Measurements from ENCODE around the gene CDHR2.
"Not testable (repeated sequence)": the region's sequence is repeated elsewhere in the genome, so short reads cannot be mapped to it uniquely, and the experiment has no call there.

CDHR2 gene

DNA sequence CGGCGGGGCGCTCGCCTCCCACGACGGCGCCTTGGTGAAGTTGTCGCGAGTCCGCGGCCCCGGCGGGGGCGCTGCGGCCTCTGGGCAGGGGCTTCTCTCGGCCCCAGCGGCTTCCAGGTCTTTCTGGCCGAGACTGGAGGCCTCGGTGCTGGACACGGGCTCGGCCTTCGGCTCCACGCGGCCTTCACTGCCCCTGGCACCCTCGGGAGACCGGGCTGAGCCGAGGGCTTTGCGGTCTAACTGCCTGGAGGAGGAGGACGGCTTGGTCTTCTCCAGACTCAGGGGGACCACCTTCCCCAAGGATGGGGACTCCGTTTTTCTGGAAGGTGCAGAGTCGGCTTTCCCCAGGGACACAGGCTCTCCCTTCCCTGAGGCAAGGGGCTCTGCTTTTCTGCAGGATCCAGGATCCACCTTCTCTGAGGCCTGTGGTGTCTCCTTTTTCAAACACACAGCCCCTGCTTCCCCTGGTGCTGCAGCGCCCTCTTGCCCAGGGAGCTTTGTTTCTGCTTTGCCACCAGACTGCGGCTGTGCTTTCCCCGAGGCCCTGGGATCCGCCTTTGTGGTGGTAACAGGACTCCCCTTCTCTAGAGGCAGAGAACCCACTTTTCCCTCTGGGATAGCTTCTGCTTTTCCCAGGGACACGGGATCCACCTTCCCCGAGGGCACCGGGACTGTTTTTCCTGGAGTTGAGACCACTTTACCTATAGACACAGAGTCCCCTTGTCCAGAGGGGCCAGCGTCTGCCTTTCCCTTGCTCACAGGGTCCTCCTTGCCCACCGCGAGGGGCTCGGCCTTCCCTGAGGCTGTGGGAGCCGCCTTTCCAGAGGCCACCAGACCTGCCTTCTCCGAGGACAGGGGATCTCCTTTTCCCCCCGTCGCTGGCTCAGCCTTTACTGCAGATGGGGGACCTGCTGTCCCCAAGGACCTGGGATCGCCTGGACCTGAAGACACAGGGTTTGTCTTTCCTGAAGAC, 48.6 kb downstream of the CDHR2 start:
- DNase-seq, result no peak

DNA sequence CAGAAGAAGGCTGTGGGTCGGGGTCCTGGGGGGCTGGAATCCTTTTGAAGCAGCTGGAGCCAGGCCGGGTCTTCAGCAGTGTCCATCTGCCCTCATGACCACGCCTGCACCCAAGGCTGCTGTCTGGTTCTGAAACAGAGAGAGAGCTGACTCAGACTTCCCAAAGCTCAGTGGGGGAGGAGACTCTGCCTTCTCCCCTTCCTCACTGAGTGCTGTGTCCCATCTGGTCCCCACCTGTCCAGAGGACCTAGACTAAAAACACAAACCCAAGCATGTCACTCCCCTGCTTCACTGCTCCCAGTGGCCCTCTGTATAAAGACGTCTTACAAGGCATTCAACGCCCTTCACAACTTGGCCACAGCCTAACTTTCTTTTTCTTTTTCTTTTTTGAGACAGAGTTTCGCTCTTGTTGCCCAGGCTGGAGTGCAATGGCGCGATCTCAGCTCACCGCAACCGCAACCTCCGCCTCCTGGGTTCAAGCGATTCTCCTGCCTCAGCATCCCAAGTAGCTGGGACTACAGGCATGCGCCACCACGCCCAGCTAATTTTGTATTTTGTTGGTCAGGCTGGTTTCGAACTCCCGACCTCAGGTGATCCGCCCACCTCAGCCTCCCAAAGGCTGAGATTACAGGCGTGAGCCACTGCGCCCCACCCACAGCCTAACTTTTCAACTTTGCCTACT, 50.7 kb downstream of the CDHR2 start:
- DNase-seq, result not testable (repeated sequence)

DNA sequence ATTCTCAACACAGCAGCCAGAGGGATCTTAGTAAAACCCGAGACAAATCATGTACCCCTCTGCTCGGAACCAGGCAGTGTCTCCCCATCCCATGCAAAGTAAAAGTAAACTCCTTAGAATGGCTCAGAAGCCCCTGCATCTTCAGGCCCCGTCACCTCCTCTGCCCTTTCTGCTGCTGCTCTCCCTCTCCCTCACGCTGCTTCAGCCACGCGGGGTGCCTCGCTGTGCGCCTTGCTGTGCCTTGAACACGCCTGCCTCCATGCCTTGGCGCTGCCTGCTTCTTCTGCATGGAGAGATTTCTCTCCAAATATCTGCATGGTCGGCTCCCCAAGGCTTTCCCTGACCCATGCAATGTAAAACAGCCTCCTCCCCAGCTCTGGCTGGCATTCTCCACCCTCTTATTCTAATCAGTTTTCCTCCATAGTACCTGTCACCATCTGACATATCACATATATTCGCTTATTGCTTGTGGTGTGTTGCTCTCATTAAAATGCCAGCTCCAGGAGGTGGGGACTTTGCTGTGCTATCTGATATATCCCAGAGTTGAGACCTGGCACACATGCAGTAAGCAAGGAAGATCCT, 52.9 kb downstream of the CDHR2 start:
- DNase-seq, result no peak

DNA sequence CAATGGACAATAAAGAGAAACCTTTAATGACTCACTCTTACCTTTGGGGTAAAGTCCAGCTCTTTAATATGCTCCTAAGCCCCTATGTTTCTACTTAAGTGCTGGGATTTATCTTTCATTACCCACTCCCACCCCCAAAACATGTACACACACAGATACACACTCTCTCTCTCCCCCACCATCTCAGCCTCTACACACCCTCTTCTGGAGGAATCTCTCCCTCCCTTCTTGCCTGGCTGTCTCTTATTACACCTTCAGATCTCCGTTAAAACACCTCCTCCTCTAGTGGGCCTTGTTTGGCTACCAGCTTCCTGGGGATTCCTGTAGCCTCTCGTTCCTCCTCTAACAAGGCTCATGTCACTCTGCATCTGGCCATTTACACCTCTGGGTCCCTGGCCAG, 53.9 kb downstream of the CDHR2 start:
- no peak for DNase-seq

DNA sequence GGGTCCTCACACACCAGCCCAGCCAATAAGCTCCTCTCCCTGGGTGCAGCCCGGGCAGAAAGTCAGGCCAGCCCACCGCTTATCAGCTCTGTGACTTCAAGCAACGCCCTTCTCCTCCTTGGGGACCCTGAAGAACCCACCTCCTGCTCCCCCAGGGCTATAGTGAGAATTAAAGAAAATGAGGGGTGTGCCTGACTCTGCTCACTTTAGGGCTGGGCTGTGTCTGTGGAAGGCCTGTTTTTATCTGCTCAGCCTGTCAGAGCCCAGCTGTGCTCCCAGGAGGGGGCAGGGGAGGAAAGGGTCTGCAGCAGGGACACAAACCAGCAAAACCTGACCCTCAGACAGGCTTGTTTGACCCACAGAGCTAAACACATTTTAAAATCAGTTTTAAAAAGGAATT, 56.9 kb downstream of the CDHR2 start:
- DNase-seq, result no peak

DNA sequence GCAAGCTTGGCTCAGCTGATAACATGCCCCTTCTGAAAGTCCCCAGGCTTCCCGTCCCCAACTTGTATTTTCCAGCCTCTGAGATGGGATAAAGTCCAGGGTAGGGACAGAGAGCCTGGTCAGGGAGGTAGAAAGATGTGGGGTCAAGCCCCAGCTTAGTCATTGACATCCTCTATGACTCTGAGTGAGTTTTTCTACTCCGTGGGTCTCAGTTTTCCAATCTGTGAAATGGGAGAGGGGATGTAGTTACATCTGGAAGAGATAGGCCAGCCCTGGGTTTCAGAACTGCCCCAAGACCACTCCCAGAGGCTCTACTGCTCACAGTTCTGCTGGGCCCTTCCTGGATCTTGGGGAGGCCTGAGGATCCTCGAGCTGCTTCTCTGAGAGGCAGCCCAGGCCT, 57.7 kb downstream of the CDHR2 start:
- DNase-seq, result no peak

DNA sequence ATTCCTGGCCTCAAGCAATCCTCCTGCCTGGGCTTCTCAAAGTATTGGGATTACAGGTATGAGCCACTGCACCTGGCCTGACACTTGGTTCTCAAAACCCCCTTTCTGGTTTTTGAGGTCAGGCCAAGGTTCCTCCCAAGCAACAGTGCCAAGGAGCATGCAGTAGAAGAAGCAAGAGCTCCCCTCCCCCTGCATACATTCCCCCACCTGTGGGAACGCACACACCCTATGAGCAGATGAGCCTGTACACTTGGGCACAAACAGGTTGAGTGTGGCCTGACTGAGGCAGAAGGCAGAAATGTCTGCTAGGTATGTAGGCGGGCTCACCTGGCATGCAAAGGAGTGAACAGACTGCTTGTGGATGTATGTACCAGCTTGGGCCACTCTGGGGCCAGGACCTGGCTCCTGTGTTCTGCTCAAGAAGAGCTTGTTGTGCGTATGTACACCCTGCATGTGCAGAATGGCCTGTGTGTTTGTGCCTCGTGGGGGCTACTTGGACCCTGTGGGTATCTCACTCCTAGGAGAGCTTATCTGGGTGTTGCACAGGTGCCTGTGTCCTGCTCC, 59.1 kb downstream of the CDHR2 start:
- DNase-seq, result no peak

DNA sequence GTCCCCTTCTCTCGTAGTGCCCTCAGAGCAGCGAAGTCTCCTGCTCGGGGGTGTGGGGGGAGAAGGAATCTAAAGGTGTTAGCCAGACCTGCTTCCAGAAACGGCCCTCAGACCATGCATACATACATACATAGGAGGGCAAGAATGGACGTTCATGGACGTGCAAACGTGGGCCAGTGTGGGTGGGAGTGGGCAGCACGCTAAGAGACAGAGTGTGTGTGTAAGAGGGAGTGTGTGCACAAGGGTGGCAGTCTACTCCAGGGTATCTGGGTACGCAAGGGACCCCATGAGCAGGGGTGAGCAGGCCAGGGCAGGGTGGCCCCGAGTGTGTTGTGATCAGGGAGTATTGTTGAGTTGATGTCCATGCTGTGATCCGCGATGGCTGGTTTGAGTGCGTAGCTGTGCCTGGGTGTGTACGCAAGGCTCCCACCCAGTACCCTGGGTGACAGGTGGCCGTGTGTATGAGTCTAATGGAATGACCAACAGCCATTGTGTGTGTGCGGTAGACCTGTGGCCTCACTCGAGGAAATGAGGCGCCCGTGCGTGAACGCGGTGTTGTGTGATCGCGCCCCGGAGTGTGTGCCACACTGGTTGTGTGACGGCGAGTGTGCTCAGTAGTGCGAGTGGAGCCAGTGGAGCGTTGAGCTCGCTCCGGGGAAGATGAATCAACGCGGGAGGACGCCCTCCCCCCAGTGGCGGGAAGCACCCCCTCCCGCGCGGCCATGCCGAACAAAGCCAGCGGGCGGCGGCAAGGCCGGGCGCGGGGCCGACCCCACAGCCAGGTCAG, 60.0 kb downstream of the CDHR2 start:
- DNase-seq, result no peak

DNA sequence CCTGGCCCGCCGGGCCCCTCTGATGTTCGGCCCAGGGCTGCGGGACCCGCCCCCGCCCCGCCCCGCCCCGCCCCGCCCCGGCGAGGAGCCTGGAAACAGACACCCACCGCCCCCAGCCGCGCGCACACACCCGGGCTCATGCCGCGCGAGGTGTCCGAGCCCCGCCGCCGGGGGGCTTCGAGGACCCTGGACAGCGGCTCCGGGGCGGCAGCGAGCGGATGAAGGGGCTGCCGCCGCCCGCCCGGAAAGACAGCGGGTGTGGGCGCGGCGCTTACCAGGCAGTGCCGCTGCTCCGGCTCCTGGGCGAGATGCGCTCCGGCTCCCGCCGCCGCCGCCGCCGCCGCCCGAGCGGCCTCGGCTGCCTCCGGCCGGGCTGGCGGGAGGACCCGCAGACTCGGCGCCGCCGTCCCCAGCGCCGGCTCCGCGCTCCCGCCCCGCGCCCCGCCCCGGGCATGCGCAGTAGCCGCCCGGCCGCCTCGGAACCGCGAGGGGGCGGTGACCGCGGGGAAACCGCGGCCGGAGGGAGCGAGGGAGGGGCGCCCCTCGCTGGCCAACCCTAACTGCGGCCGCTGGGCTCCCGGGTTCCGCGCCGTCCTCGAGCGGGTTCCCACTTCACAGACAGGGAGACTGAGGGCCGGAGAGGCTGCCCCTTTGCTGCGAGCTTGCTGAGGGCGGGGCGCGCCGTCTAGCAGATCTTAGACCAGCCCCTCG, 60.7 kb downstream of the CDHR2 start, which contains the start of gene GPRIN1:
TSS of gene GPRIN1 (minus strand) at position 433 of the 711 bp plus-strand sequence. CDS start 10,322 bp downstream, outside the sequence.
- DNase-seq, result no peak

DNA sequence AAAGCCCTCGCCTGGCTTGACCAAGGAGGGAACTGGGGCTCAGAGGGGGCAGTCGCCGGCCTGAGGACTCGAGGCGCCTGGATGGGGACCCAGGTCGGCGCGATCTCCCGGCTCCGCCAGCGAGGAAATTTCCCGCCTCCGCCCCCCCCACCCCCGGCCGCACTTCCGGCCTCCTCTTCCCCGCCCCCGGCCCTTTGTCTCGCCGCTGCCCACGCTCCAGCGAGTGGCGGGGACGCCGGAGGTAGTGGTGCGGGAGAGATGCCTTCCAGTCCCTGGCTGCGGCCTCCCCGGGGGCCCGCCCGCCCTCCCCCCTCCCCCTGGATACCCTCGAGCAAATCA, 61.3 kb downstream of the CDHR2 start:
- DNase-seq, result no peak

DNA sequence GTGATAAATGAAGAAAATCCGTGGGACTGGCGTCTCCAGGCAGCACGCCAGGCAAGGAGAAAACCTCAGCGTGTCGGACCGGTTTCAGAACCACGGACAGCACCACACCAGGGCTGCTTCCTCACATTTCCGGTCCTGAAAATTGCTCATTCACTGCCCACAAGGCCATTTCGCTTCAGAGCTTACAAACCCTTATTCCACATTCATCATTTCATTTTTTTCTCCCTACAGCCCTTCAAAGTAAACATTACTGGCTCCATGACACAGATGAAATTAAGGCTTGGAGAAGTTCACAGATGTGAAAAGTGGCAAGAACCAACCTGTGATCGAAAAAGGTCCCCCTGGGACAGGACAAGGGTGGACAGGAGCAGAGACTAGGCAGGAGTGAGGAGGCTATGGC, 62.3 kb downstream of the CDHR2 start:
- no peak for DNase-seq

DNA sequence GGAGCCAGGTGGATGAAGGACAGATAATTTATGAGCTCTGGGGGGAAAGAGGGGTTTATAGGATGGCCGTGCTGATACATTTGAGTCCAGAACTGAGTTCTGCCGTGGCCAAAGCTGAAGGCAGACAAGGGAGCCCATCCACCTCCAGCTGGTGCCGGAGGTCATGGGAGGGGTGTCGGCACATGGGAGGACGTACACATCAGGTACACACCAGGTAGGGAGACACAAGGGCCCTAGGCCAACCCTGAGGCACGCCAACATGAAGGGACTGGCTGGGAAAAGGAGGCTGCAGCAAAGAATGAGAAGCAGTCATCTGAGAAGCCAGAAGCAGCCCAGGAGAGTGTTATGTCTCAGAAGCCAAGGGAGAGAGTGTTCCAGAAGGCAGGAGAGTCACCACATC, 62.9 kb downstream of the CDHR2 start:
- no peak for DNase-seq

DNA sequence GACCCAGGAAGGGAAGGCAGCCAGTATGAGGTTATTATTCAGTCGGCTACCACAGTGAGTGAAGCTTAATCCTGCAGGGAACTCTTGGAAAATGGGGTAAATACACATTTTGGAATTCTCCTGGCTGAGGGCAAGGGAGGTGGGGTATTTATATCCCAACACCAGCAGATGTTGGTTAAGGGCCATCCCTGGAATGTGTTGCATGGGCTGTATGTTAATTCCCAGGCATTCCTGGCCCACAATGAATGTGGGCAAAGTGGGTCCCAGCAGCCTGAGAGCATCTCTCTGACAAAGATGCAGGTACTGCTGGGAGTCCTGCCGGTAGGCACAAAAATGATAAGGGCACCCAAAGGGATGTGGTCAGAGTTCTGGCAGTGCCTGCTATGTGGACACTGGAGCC, 63.7 kb downstream of the CDHR2 start:
- no peak for DNase-seq

DNA sequence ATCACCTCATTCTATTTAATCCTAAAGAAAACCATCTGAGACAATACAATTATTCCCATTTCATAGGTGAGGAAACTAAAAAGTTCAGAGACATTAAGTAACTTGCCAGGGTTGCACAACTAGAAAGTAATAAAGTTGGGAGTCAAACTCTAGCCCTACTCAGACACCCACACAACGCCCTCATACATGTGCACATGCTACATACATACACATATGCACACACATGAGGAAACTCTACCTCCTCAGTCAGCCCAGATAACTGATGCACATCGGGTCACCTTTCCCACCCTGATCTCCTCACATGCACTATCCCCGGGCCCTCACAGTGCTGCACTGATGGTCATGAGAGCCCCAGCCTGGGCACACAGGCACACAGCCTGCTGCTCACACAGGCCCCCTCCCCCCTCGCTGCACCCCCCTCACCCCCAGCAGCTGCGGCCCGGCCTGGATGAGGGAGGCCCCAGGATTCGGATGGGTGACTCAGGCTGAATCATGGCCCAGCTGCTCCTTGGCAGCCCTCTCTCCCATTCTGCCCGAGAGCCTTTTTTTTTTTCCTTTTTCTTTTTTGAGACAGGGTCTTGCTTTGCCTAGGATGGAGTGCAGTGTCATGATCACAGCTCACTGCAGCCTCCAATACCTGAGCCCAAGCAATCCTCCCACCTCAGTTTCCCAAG, 65.8 kb downstream of the CDHR2 start:
- no peak for DNase-seq

DNA sequence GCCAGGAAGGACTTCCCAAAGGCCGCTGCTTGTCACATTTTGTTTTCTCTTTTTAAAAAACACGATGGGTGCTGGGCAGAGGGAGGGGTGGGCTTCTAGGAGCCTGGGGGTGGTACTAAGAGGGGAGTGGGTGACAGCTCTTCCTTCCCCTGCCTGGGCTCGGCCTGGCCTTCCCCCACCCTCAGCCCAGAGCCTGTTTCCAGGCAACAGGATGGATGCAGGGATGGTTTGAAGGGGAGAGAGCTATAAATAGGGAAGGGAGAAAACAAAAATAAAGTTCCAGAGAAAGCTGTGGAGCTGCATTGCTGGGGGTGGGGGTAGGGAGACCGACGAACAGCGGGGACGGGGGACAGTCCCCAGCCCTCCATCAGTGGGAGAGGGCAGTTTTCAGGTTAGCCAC, 67.4 kb downstream of the CDHR2 start:
- no peak for DNase-seq

DNA sequence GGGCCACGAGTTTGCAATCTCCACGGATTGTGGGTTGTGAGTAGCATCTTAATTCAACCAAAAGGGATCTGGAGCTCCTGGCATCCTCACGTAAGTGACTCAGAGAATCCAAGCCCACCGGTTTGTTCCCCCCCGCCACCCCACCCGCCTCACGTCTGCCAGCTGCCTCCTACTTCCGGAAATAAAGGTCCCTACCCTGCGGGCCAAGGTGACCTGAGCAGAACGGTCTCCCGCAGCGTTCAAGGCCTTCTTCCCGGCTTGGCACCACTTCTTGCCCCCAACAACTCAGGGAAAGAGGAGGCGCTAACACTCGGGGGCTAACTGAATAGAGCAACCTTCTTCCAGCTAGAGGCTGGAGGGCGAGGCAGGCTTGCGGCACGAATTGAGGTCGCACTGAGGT, 69.6 kb downstream of the CDHR2 start:
- DNase-seq, result no peak

DNA sequence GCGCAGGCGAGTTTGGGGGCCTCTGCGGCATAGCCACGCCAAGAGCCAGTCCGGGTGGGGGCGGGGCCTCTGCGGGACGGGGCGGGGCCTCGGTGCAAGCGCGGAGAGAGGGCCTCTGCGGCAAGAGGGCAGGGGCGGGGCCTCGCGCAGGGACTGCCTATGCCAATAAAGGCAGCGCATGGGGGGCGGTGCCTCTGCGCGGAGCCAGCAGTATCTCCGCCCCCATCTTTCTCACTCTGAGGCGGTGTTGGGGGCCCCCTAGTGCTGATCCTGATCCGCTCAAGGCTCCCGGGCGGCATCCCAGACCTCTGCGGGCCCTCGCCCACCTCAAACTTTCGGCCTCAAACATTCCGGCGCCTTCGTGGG, 70.0 kb downstream of the CDHR2 start:
- no peak for DNase-seq

DNA sequence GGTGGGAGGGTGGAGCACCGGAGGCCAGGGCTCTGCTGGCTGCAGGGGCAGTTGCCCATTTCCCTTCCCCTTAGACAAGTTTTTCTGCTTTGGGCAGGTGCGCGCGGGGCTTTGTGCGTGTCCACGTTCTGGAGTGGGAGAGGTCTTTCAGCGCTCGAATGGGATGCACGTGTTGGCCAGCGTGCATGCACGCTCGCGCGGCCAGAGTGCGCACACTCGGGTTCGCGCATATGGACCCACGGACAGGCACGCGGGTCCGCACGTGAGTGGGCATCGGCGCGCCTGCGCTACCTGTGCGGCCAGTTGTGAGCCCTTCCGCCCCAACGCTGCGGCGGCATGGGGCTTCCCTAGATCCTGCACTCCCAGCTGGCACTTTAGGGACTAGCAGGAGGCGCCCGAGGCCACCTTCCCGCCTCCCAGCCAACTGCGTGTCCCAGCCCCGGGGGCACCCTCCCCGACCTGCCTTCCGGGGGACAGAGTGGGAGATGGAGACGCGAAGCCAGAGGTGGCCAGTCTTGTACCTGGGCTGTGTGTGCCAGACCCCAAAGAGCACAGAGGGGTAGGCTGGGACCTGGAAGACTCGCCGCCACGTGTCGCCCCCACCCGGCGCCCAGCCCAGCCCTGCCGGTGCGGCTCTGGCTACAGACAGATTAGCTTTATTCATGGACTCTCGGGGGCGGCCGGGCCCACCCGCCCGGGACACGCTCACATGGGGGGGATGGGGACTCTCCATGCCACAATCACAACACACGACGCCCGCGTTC, 70.6 kb downstream of the CDHR2 start:
- no peak for DNase-seq

DNA sequence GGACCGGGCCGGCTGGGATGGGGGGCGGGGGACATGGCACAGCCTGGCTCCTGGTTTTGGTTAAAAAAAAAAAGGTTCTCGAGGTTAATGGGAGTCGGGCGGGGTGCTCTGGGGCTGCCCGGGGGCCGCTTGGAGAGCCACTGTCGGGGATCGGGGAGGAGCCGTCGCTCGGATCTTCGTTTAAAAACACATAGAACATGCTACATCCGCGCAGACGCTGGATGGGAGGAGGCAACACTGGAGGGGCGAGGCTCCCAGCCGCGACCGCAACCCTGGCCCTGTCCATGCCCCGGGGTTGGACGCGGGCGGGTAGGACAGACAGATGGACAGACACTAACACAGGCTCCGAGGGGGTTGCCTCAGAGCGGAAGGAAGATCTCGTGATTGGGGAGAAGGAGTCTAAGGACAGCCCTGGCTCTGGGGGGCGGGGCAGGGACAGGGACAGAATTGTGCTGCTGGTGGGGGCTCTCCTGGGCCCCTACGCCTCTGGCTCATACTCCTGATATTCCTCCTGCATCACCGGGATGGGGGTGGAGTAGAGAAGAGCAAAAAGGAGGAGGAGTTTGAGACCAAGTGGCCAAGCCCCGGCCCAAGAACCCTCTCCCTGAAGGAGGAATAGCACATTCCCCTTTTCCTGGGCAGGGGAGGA, 71.3 kb downstream of the CDHR2 start:
- no peak for DNase-seq

DNA sequence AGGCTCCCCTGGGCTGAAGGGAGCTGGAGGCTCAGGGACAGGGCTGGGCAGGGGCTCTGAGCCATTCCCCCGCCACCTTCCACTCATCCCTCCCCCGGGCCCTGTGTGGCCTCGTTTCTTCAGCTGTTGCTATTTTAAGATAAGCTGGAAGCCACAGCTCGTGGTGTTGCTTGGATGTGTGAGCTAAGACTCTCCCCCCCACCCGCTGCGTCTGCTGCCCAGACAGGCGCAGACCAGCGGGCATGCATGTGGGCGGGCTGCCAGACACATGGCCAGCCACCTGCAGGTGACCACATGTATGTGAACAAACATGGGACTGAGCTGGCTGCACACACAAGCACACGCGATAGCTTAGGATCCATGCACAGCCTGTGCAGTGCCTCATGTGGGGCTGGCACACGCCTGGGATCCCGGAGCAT, 72.5 kb downstream of the CDHR2 start:
- no peak for DNase-seq
